Coronary artery (tissue), 2 donors: ENCODE results near the gene KIRREL3.

Experiments
- DNase-seq: peaks from one replicate; pipeline ENCODE4 v3.0.0-alpha.2; 2017; ENCODE audit warnings: low spot score
- H3K27ac ChIP-seq, 2 donors: fragments of 200-600 bp; sonication (generic); one replicate each; pipeline ENCODE4 v1.5.1; 2016 to 2019
- H3K4me3 ChIP-seq: fragments of 200-600 bp; sonication (generic); 2 replicates; pipeline ENCODE4 v1.5.1; 2016; ENCODE audit warnings: mild to moderate bottlenecking, moderate library complexity
- CTCF ChIP-seq: fragments of 200-600 bp; sonication (generic); IDR thresholded peaks from one replicate; pipeline ENCODE4 v1.5.1; 2019; ENCODE audit warnings: antibody characterized with exemption

KIRREL3 gene

DNA sequence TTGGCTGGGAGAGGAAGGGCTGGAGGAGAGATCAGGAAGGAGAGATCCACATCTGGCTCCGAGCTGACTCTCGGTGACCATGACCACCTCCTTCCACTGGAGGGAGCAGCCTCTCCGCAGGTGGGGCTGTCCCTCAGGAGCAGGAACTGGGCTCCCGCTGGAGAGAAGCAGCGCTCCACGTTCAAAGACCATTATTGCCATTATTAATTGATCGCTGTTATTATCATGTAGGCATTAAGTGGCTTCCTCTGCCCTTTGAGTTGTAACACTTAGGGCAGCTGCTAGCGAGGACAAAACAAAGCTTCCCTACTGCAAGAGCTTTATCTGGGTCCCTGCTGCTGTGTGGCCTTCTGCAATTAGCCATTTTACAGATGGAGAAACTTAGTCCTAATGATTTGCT, 393.2 kb downstream of the KIRREL3 start:
- TF ChIP-seq CTCF: no peak
- H3K4me3 ChIP-seq: no peak overlapping the region
- no peak overlapping the region for H3K27ac ChIP-seq
- DNase-seq: no peak

- Histone ChIP-seq H3K4me3 (no peak overlapping the region), H3K27ac (no peak overlapping the region)
- TF ChIP-seq CTCF: no peak
- no peak for DNase-seq
Measured at GRCh38 chr11:126606484-126606883, 394.1 kb downstream of the KIRREL3 start.

GRCh38 chr11:126604461-126604860, 396.1 kb downstream of the KIRREL3 start:
- DNase-seq: no peak
- Histone ChIP-seq H3K27ac (no peak overlapping the region), H3K4me3 (no peak overlapping the region)
- no peak for TF ChIP-seq CTCF

DNA sequence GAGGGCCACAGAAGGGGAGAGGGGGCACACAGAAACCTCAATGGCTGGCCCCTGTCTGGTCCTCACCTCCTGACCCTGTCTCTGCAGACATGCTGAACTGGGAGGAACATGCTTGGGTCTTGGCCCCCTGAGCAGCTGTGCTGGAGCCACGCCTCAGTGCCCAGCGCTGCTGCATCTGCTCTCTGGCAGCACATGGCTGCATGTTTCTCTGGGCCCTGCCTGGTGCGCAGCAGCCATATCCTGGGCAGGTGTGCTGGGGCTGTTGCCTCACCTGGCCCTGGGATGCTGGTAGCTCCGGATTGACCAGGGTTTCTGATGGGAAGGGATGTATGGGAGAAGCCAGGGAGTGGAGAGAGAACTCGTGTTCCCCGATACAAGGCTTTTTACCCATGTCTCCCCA, 397.1 kb downstream of the KIRREL3 start:
- TF ChIP-seq CTCF: no peak
- no peak for DNase-seq
- Histone ChIP-seq H3K4me3 (no peak overlapping the region), H3K27ac (no peak overlapping the region)

DNA sequence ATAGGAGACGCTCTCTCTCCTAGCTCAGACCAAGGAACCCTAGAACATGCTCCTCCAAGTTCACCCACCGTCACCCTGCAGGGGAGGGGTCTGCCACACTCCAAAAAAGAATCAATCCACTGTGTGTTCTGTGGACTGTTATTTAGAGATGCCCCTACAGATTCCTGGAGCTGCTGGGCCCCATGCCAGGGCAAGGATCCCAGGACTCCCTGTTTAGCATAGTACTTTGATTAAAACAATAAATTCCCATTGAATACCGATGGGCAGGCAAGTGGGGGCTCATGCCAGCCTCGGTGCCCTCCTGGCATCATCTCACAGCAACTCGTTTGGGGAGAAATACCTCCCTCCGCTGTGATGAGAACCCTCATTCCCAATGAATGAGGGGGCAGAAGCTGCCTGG, 397.6 kb downstream of the KIRREL3 start:
- no peak for TF ChIP-seq CTCF
- Histone ChIP-seq H3K4me3 (no peak overlapping the region), H3K27ac (no peak overlapping the region)
- DNase-seq: no peak

DNA sequence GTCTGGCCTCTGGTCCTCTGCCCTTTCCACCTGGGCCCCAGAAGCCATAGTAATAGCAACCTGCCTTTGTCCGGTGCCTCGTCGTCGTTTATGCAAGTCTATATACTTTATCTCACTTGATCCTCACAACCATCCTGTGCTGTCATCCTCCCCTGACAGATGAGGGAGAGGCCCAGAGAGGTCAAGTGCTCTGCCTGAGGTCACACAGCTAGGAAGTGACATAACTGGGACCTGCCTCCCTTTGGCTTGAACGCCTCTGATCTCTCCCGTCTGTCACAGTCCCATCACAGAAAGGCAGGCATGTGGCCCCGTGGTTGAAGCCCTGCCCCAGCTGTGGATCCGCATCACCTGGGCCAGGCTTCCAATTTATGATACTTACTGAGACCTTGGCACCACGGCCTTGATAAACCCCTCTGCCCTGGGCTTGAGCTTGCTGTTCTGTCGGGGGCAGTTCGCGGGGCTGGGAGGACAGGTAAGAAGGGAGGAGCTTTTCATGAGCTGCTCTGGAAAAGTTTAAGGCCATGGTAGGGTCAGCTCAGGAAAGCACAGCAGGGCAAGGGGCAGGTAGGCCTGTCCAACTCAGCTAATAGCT, 398.1 kb downstream of the KIRREL3 start:
- Histone ChIP-seq H3K27ac (no peak overlapping the region), H3K4me3 (no peak overlapping the region)
- no peak for TF ChIP-seq CTCF
- no peak for DNase-seq

DNA sequence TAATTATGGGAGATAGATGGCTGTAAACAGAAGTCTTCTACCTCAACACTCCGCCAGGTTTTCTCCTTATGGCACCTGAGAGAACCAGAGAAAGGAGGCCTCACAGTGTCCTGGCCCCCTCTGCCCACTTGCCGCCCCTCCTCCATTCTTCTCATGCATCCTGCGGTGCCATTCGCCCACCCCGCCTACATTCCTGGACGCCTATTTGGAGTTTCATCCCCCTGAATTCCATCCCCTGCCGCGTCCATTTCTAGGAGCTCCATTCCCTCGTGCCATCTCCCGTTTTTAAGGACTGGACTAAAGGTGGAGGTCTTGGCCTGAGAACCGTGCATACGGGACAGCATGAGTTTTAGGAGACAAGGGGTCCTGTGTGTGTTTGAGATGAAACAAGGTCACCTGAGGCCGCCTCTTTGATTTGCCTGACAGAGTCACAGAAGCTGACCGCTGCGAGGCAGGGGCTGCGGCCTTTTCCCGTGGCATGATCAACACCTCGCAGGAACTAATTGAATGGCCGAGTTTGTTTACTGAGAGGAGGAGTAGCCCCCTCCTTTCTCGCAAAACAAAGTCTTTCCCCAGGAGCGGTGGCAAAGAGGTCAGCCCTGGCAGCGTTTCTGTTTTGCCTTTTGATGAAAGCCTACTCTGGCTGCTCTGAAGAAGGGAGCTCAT, 398.9 kb downstream of the KIRREL3 start:
- Histone ChIP-seq H3K27ac (no peak overlapping the region), H3K4me3 (no peak overlapping the region)
- no peak for DNase-seq
- no peak for TF ChIP-seq CTCF
